Prostate gland (tissue), 2 donors: ENCODE measurements around the gene SKIC8.

Experiments used
- CTCF ChIP-seq, 4 experiments: fragments of 200-600 bp in 2 of 4; fragments of 450-650 bp in 2 of 4; sonication (generic) in 2 of 4; IDR thresholded peaks; 1 replicate in 3 of 4; 2 replicates in 1 of 4; pipeline ENCODE4 v1.5.1; 2016 to 2019; ENCODE audit warnings: antibody characterized with exemption in 4 of 4, mild to moderate bottlenecking in 2 of 4, moderate library complexity in 2 of 4
- POLR2A ChIP-seq: fragments of 450-650 bp; IDR thresholded peaks from one replicate; pipeline ENCODE4 v1.6.1; 2016; ENCODE audit warnings: antibody characterized with exemption, mild to moderate bottlenecking
- POLR2AphosphoS5 ChIP-seq: sonication (generic); formaldehyde crosslinking; IDR thresholded peaks from one replicate; pipeline ENCODE4 v1.6.1; 2017; ENCODE audit warnings: antibody characterized with exemption

DNA sequence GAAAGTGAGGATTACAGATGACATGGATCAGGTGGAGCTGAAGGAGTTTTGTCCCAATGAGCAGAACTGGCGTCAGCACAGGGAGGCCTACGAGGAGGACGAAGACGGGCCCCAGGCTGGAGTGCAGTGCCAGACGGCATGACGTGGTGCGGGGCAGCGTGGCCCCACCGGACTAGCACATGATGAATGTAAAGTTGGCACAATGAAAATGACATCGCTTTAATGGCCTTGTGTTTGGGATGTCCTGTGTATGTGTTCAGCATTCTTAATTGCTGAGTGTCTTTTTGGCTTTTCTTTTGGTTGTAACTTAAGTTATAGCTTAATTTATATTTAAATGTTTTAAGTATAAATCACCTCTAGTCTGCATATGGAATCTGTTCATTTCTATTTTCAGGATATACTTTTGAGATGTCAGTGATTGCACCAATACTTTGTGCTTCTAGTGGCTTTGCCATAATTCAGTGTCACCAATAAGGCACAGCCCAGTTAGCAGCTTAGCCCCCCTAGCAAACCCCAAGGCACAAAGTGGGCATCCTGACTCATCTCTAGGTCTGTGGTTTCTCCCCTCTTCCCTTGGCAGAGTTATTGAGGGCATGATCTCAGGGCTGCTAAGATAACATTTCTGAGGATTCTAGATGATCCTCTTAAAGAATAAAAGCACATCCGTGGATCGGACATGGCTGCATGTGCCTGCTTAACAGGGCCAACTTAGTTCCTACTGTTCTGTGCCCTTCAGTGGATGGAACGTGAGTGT, 18.9 kb downstream of the SKIC8 start:
- no peak for TF ChIP-seq POLR2A
- no peak for TF ChIP-seq CTCF (IDR thresholded peaks at IDR 0.05)
- no peak for TF ChIP-seq POLR2AphosphoS5
